Activated CD4-positive, alpha-beta memory T cell treated with anti-CD3 and anti-CD28 coated beads, Interleukin-2, amount 10 ng/mL, durations not matched to agents 7 days and 5 days (primary cell): Measurements from ENCODE around the gene DCAF17. TPM values are rescaled to one million over a fixed set of nuclear protein-coding genes. Genes with fewer than 3 reads are reported as not detected.

Source experiments
- CTCF ChIA-PET: fragments of 350-600 bp; sonication (Branson Sonifier 250); formaldehyde crosslinking; loops from one replicate; lab custom pipeline; 2021; ENCODE audit warnings: antibody characterized with exemption, inconsistent platforms; lab: Charles Lee
- POLR2A ChIA-PET: fragments of 350-600 bp; sonication (Branson Sonifier 250); formaldehyde crosslinking; loops from one replicate; lab custom pipeline; 2021; ENCODE audit warnings: antibody characterized with exemption; lab: Charles Lee
- DNase-seq: peaks from one replicate; pipeline ENCODE4 v3.0.0-alpha.2; 2020
- H3K27ac Mint-ChIP-seq: one replicate; pipeline ENCODE4 v1.8.0; 2021; ENCODE audit warnings: mild to moderate bottlenecking, mixed read lengths
- H3K27me3 Mint-ChIP-seq: one replicate; pipeline ENCODE4 v1.8.0; 2021; ENCODE audit warnings: mixed read lengths
- H3K36me3 Mint-ChIP-seq: one replicate; pipeline ENCODE4 v1.8.0; 2021; ENCODE audit warnings: low read depth, mixed read lengths
- H3K4me1 Mint-ChIP-seq: one replicate; pipeline ENCODE4 v1.8.0; 2021; ENCODE audit warnings: mixed read lengths
- H3K4me3 Mint-ChIP-seq: one replicate; pipeline ENCODE4 v1.8.0; 2021; ENCODE audit warnings: mild to moderate bottlenecking, mixed read lengths
- H3K9me3 Mint-ChIP-seq: one replicate; pipeline ENCODE4 v1.8.0; 2021; ENCODE audit warnings: mixed read lengths
- total RNA-seq, 2 experiments: library from RNA; stranded (reverse); gene quantifications; one replicate each; pipeline ENCODE4 v1.2.3, GENCODE V29; 2021

Gene DCAF17
- total RNA-seq = 10 to 100 TPM; 12.8 to 14.8 TPM

- ChIA-PET CTCF (interaction anchor here (0.7 to 2.5 kb wide), 8 partner anchors 14 to 505 kb away, joined by 3 to 16 read pairs (median 4); partner anchors contain the start of gene GORASP2), POLR2A (interaction anchor here (0.7 to 3.7 kb wide), 13 partner anchors 12 to 1121 kb away, joined by 3 to 32 read pairs (median 4); partner anchors contain the start of genes GORASP2 and TLK1)
- Mint-ChIP-seq H3K4me3 (peak within 1 kb of the TSS; percentile 81), H3K4me1 (peaks cover 33% of the 10 kb centered on the region), H3K36me3 (peaks cover 43% of the 10 kb centered on the region), H3K9me3 (peaks cover 9% of the 10 kb centered on the region), H3K27me3 (no peaks in the 10 kb centered on the region), H3K27ac (peak within 1 kb of the TSS; percentile 96)
- peak; percentile 95 for DNase-seq
Measured at GRCh38 chr2:171434013-171434989, at the start of gene DCAF17. Gene DCAF17, plus strand, starts transcription at chr2:171434226. Its CDS starts 352 bp downstream, at chr2:171434578.

GRCh38 chr2:171386627-171387026 lies 47.4 kb upstream of the DCAF17 start:
- Mint-ChIP-seq H3K36me3 (peaks cover 15% of the 10 kb centered on the region), H3K27ac (no peak overlapping the region), H3K4me3 (no peak overlapping the region), H3K9me3 (peaks cover 3% of the 10 kb centered on the region), H3K4me1 (peaks cover 21% of the 10 kb centered on the region), H3K27me3 (no peaks in the 10 kb centered on the region)
- ChIA-PET POLR2A (interaction anchor here (1.1 kb wide), 1 partner anchor 9 kb away, joined by 3 read pairs; no protein-coding TSS in a partner anchor), CTCF (interaction anchor here (0.7 to 1.1 kb wide), 2 partner anchors 8 to 120 kb away, joined by 3 read pairs; no protein-coding TSS in a partner anchor)
- no peak for DNase-seq

- H3K9me3 Mint-ChIP-seq = peaks cover 3% of the 10 kb centered on the region
- peaks cover 23% of the 10 kb centered on the region for H3K4me1 Mint-ChIP-seq
- CTCF ChIA-PET = interaction anchor here (0.7 to 1.1 kb wide), 2 partner anchors 8 to 120 kb away, joined by 3 read pairs; no protein-coding TSS in a partner anchor
- H3K4me3 Mint-ChIP-seq = no peak overlapping the region
- H3K27me3 Mint-ChIP-seq = no peaks in the 10 kb centered on the region
- no peak for DNase-seq
- POLR2A ChIA-PET = interaction anchor here (1.1 kb wide), 1 partner anchor 8 kb away, joined by 3 read pairs; no protein-coding TSS in a partner anchor
- peaks cover 15% of the 10 kb centered on the region for H3K36me3 Mint-ChIP-seq
- no peak overlapping the region for H3K27ac Mint-ChIP-seq
Measured at GRCh38 chr2:171387052-171387451, 47.0 kb upstream of the DCAF17 start.

- no peaks in the 10 kb centered on the region for H3K27me3 Mint-ChIP-seq
- H3K27ac Mint-ChIP-seq = no peak overlapping the region
- CTCF ChIA-PET = interaction anchor here (1.0 kb wide), 1 partner anchor 12 kb away, joined by 3 read pairs; no protein-coding TSS in a partner anchor
- POLR2A ChIA-PET = no interaction called here
- H3K36me3 Mint-ChIP-seq = peaks cover 7% of the 10 kb centered on the region
- H3K4me1 Mint-ChIP-seq = peaks cover 23% of the 10 kb centered on the region
- DNase-seq = no peak
- no peaks in the 10 kb centered on the region for H3K9me3 Mint-ChIP-seq
- H3K4me3 Mint-ChIP-seq = no peak overlapping the region
Measured at GRCh38 chr2:171389325-171389724, 44.7 kb upstream of the DCAF17 start.

GRCh38 chr2:171389780-171390179 lies 44.2 kb upstream of the DCAF17 start:
- no peaks in the 10 kb centered on the region for H3K27me3 Mint-ChIP-seq
- H3K4me3 Mint-ChIP-seq = no peak overlapping the region
- CTCF ChIA-PET = interaction anchor here (1.0 kb wide), 1 partner anchor 12 kb away, joined by 3 read pairs; no protein-coding TSS in a partner anchor
- DNase-seq = no peak
- H3K9me3 Mint-ChIP-seq = no peaks in the 10 kb centered on the region
- H3K4me1 Mint-ChIP-seq = peaks cover 23% of the 10 kb centered on the region
- POLR2A ChIA-PET = no interaction called here
- H3K36me3 Mint-ChIP-seq = peaks cover 7% of the 10 kb centered on the region
- H3K27ac Mint-ChIP-seq = no peak overlapping the region

GRCh38 chr2:171390941-171391516 lies 43.0 kb upstream of the DCAF17 start:
- H3K9me3 Mint-ChIP-seq = no peaks in the 10 kb centered on the region
- H3K4me1 Mint-ChIP-seq = peaks cover 20% of the 10 kb centered on the region
- H3K36me3 Mint-ChIP-seq = peaks cover 7% of the 10 kb centered on the region
- H3K4me3 Mint-ChIP-seq = no peak overlapping the region
- no peaks in the 10 kb centered on the region for H3K27me3 Mint-ChIP-seq
- H3K27ac Mint-ChIP-seq = no peak overlapping the region
- ChIA-PET POLR2A (no interaction called here), CTCF (no interaction called here)
- peak; percentile 27 for DNase-seq

- peaks cover 7% of the 10 kb centered on the region for H3K36me3 Mint-ChIP-seq
- no peaks in the 10 kb centered on the region for H3K27me3 Mint-ChIP-seq
- no peak for DNase-seq
- POLR2A ChIA-PET = no interaction called here
- H3K9me3 Mint-ChIP-seq = no peaks in the 10 kb centered on the region
- H3K4me1 Mint-ChIP-seq = peaks cover 19% of the 10 kb centered on the region
- H3K4me3 Mint-ChIP-seq = no peak overlapping the region
- CTCF ChIA-PET = no interaction called here
- H3K27ac Mint-ChIP-seq = no peak overlapping the region
Measured at GRCh38 chr2:171391532-171391931, 42.5 kb upstream of the DCAF17 start.

GRCh38 chr2:171393487-171393886 lies 40.5 kb upstream of the DCAF17 start:
- ChIA-PET POLR2A (no interaction called here), CTCF (interaction anchor here (0.6 to 1.4 kb wide), 2 partner anchors 23 to 66 kb away, joined by 3 to 4 read pairs; no protein-coding TSS in a partner anchor)
- no peak for DNase-seq
- Mint-ChIP-seq H3K36me3 (peaks cover 5% of the 10 kb centered on the region), H3K9me3 (peaks cover 3% of the 10 kb centered on the region), H3K27me3 (no peaks in the 10 kb centered on the region), H3K4me1 (peaks cover 19% of the 10 kb centered on the region), H3K4me3 (no peak overlapping the region), H3K27ac (no peak overlapping the region)

GRCh38 chr2:171394164-171394740 lies 39.8 kb upstream of the DCAF17 start:
- ChIA-PET CTCF (interaction anchor here (0.8 to 1.4 kb wide), 2 partner anchors 8 to 22 kb away, joined by 3 to 4 read pairs; no protein-coding TSS in a partner anchor), POLR2A (no interaction called here)
- H3K4me3 Mint-ChIP-seq = no peak overlapping the region
- peaks cover 3% of the 10 kb centered on the region for H3K9me3 Mint-ChIP-seq
- peaks cover 5% of the 10 kb centered on the region for H3K36me3 Mint-ChIP-seq
- H3K27me3 Mint-ChIP-seq = no peaks in the 10 kb centered on the region
- no peak for DNase-seq
- H3K27ac Mint-ChIP-seq = no peak overlapping the region
- H3K4me1 Mint-ChIP-seq = peaks cover 23% of the 10 kb centered on the region

- ChIA-PET POLR2A (interaction anchor here (0.6 to 1.5 kb wide), 2 partner anchors 19 to 102 kb away, joined by 3 read pairs; no protein-coding TSS in a partner anchor), CTCF (interaction anchor here (1.3 kb wide), 1 partner anchor 426 kb away, joined by 4 read pairs; no protein-coding TSS in a partner anchor)
- no peak for DNase-seq
- Mint-ChIP-seq H3K4me3 (no peak overlapping the region), H3K27ac (no peak overlapping the region), H3K9me3 (peaks cover 14% of the 10 kb centered on the region), H3K36me3 (peaks cover 8% of the 10 kb centered on the region), H3K27me3 (no peaks in the 10 kb centered on the region), H3K4me1 (peaks cover 16% of the 10 kb centered on the region)
Measured at GRCh38 chr2:171399292-171399691, 34.7 kb upstream of the DCAF17 start.

GRCh38 chr2:171400395-171400794 lies 33.6 kb upstream of the DCAF17 start:
- H3K9me3 Mint-ChIP-seq = peaks cover 14% of the 10 kb centered on the region
- peaks cover 14% of the 10 kb centered on the region for H3K36me3 Mint-ChIP-seq
- no peak overlapping the region for H3K27ac Mint-ChIP-seq
- ChIA-PET POLR2A (interaction anchor here (1.1 kb wide), 1 partner anchor 74 kb away, joined by 3 read pairs; no protein-coding TSS in a partner anchor), CTCF (no interaction called here)
- no peak for DNase-seq
- H3K27me3 Mint-ChIP-seq = no peaks in the 10 kb centered on the region
- no peak overlapping the region for H3K4me3 Mint-ChIP-seq
- H3K4me1 Mint-ChIP-seq = peaks cover 23% of the 10 kb centered on the region

GRCh38 chr2:171401947-171402346 lies 32.1 kb upstream of the DCAF17 start:
- Mint-ChIP-seq H3K27me3 (no peaks in the 10 kb centered on the region), H3K4me3 (no peak overlapping the region), H3K27ac (no peak overlapping the region), H3K9me3 (peaks cover 14% of the 10 kb centered on the region), H3K4me1 (peaks cover 27% of the 10 kb centered on the region), H3K36me3 (peaks cover 18% of the 10 kb centered on the region)
- no peak for DNase-seq
- ChIA-PET CTCF (interaction anchor here (1.0 kb wide), 1 partner anchor 12 kb away, joined by 3 read pairs; no protein-coding TSS in a partner anchor), POLR2A (no interaction called here)
